HepG2 (cell line): Measurements from ENCODE around the gene KCNH1. TPM values are rescaled to one million over a fixed set of nuclear protein-coding genes. Genes with fewer than 3 reads are reported as not detected.
A peak's percentile ranks its signal among the peaks of the same experiment; 100 is the strongest.

ENCODE experiments used
- AHR ChIP-seq: IDR thresholded peaks from 2 replicates; pipeline ENCODE4 v1.6.1; 2018; ENCODE audit warnings: missing genetic modification reagents, missing compliant biosample characterization
- CENPX ChIP-seq: sonication (generic); formaldehyde crosslinking; IDR thresholded peaks from 2 replicates; pipeline ENCODE4 v1.9.0; 2021; ENCODE audit warnings: mild to moderate bottlenecking, missing genetic modification reagents, moderate library complexity
- DDIT3 ChIP-seq: sonication (generic); formaldehyde crosslinking; IDR thresholded peaks from 2 replicates; pipeline ENCODE4 v1.4.0; 2020; ENCODE audit warnings: mild to moderate bottlenecking, missing genetic modification reagents
- DNMT1 ChIP-seq: sonication (generic); formaldehyde crosslinking; IDR thresholded peaks from 2 replicates; pipeline ENCODE4 v1.5.1; 2020; ENCODE audit warnings: mild to moderate bottlenecking, missing genetic modification reagents
- GATAD1 ChIP-seq: IDR thresholded peaks from 2 replicates; pipeline ENCODE4 v1.6.1; 2016; ENCODE audit warnings: missing genetic modification reagents, missing compliant biosample characterization
- GPBP1L1 ChIP-seq: sonication (generic); formaldehyde crosslinking; IDR thresholded peaks from 2 replicates; pipeline ENCODE4 v1.5.0; 2020; ENCODE audit warnings: mild to moderate bottlenecking, missing genetic modification reagents
- HDAC2 ChIP-seq: sonication (generic); formaldehyde crosslinking; IDR thresholded peaks from 2 replicates; pipeline ENCODE4 v1.4.0; 2020; ENCODE audit warnings: missing genetic modification reagents
- HNF4A ChIP-seq: sonication (generic); formaldehyde crosslinking; IDR thresholded peaks from 2 replicates; pipeline ENCODE4 v1.4.0; 2020; ENCODE audit warnings: missing genetic modification reagents
- KDM1A ChIP-seq: IDR thresholded peaks from 2 replicates; pipeline ENCODE4 v1.6.1; 2016; ENCODE audit warnings: missing compliant biosample characterization
- KLF6 ChIP-seq: IDR thresholded peaks from 2 replicates; pipeline ENCODE4 v1.8.0; 2016; ENCODE audit warnings: missing biosample characterization, missing genetic modification reagents
- MAFG ChIP-seq: sonication (generic); formaldehyde crosslinking; IDR thresholded peaks from 2 replicates; pipeline ENCODE4 v1.5.1; 2020; ENCODE audit warnings: mild to moderate bottlenecking, missing genetic modification reagents
- MED13 ChIP-seq: sonication (generic); formaldehyde crosslinking; IDR thresholded peaks from 2 replicates; pipeline ENCODE4 v1.5.0; 2020; ENCODE audit warnings: missing genetic modification reagents
- NCOA5 ChIP-seq: sonication (generic); formaldehyde crosslinking; IDR thresholded peaks from 2 replicates; pipeline ENCODE4 v1.4.0; 2020; ENCODE audit warnings: missing genetic modification reagents
- NFATC3 ChIP-seq: sonication (generic); formaldehyde crosslinking; IDR thresholded peaks from 2 replicates; pipeline ENCODE4 v1.5.1; 2020; ENCODE audit warnings: mild to moderate bottlenecking, missing genetic modification reagents
- STAG1 ChIP-seq: sonication (generic); formaldehyde crosslinking; IDR thresholded peaks from 2 replicates; pipeline ENCODE4 v1.4.0; 2020; ENCODE audit warnings: missing genetic modification reagents
- TBP ChIP-seq: sonication (generic); formaldehyde crosslinking; IDR thresholded peaks from 2 replicates; pipeline ENCODE4 v1.5.0; 2020; ENCODE audit warnings: missing genetic modification reagents
- TRIM22 ChIP-seq: fragments of 450-650 bp; IDR thresholded peaks from 2 replicates; pipeline ENCODE4 v1.6.1; 2017
- ZMYM2 ChIP-seq: sonication (generic); formaldehyde crosslinking; IDR thresholded peaks from 2 replicates; pipeline ENCODE4 v1.8.0; 2022; ENCODE audit warnings: mild to moderate bottlenecking, missing genetic modification reagents
- ZNF121 ChIP-seq: sonication (generic); formaldehyde crosslinking; IDR thresholded peaks from 2 replicates; pipeline ENCODE4 v1.5.0; 2020; ENCODE audit warnings: mild to moderate bottlenecking, missing genetic modification reagents
- ZNF225 ChIP-seq: sonication (generic); formaldehyde crosslinking; IDR thresholded peaks from 2 replicates; pipeline ENCODE4 v1.4.0; 2020; ENCODE audit warnings: mild to moderate bottlenecking, missing genetic modification reagents
- ZNF414 ChIP-seq: sonication (generic); formaldehyde crosslinking; IDR thresholded peaks from 2 replicates; pipeline ENCODE4 v1.5.0; 2020; ENCODE audit warnings: missing genetic modification reagents
- ZNF572 ChIP-seq: sonication (generic); formaldehyde crosslinking; IDR thresholded peaks from 2 replicates; pipeline ENCODE4 v1.5.1; 2020; ENCODE audit warnings: mild to moderate bottlenecking, missing genetic modification reagents
- ZNF644 ChIP-seq: IDR thresholded peaks from 2 replicates; pipeline ENCODE4 v1.6.1; 2016; ENCODE audit warnings: low read depth
- ZNF703 ChIP-seq: sonication (generic); formaldehyde crosslinking; IDR thresholded peaks from 2 replicates; pipeline ENCODE4 v1.5.1; 2020; ENCODE audit warnings: missing genetic modification reagents, mild to moderate bottlenecking, moderate library complexity, borderline replicate concordance
- ZNF784 ChIP-seq: sonication (generic); formaldehyde crosslinking; IDR thresholded peaks from 2 replicates; pipeline ENCODE4 v1.5.1; 2020; ENCODE audit warnings: missing genetic modification reagents, mild to moderate bottlenecking, borderline replicate concordance
- ZSCAN9 ChIP-seq: IDR thresholded peaks from 2 replicates; pipeline ENCODE4 v1.6.1; 2016; ENCODE audit warnings: borderline replicate concordance
- polyA plus RNA-seq, 8 experiments: library from polyadenylated mRNA; depleted of rRNA in 3 of 8; stranded (reverse) in 7 of 8; unstranded in 1 of 8; fragments of >200 nt; fragmentation: Illumina TruSeq in 4 of 8; extraction: Trizol in 4 of 8; gene quantifications; 2 replicates each; pipeline versions ENCODE4 v1.2.1 to v1.2.3, GENCODE V29; 2011 to 2016; ENCODE audit warnings: low read depth in 4 of 8, missing spikeins in 1 of 8, mixed read lengths in 1 of 8; ENCODE audit not compliant: insufficient read depth in 1 of 8
- total RNA-seq, 5 experiments: library from RNA; depleted of rRNA; stranded (reverse); fragments of >200 nt; fragmentation: Illumina TruSeq; extraction: Trizol; gene quantifications; 2 replicates each; pipeline ENCODE4 v1.2.3, GENCODE V29; 2016; ENCODE audit warnings: low read depth in 1 of 5
- TF ChIP-seq, protein P1 (sequence below): sonication (generic); formaldehyde crosslinking; IDR thresholded peaks from 2 replicates; pipeline ENCODE4 v1.8.0; 2022; ENCODE audit warnings: missing genetic modification reagents, mild to moderate bottlenecking, inconsistent platforms, borderline replicate concordance

Gene KCNH1
- total and polyA plus RNA-seq, 2 of the 13 experiments (the other 11 are each of a cell fraction or from before 2014, with no cell fraction given): not detected

DNA sequence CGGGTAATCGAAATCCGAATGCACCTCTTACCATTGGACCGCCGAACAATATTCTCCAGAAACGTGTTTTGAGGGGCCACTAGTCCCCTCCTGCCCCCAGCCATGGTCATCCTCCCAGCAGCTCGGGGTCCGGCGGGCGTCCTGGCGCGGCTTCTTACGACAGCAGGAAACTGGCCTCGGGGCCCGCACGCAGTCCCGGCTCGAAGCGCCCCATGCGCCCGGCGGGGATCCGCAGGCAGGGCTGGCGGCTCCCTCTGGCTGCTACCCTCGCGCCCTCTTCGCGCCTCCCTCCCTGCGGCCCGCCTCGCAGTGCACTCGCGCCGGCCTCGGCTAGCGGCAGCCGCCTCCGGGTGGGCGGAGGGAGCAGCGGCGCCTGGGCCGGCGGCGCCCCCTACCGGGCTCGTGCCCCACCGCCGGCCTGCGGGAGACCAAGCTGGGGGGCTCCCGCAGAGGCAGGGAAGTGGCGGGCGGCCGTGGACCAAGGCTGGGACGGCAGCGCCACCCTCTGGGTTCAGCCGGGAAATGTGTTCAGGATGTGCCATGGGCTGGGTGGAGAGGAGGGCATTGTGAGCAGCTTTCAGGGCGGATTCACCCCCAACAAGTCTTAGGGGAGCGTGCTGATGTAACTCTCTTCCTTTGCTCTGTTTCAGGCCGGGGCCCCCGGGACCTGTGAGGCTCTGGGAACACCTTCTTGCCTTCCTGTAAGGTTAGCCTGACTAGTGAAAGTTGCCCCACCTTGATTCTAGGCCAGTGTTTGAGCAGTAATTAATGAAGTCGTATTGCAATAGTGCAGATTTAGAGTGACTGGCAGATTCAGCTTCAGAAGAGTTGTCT lies at the start of gene KCNH1 (continued):
- TF ChIP-seq, protein P1, sequence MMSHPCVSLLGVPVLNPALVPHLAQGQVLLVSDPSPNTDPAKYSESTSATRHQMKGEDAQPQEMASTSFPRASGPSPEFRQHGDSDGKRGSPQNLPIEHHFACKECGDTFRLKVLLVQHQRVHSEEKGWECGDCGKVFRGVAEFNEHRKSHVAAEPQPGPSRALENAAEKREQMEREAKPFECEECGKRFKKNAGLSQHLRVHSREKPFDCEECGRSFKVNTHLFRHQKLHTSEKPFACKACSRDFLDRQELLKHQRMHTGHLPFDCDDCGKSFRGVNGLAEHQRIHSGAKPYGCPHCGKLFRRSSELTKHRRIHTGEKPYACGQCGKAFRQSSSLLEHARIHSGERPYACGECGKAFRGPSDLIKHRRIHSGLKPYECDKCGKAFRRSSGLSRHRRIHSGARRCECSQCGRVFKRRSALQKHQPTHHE (CRISPR knock-in tag): no peak
- TF ChIP-seq MED13 (CRISPR knock-in tag): no peak
- no peak for TF ChIP-seq TBP (CRISPR knock-in tag)
- TF ChIP-seq STAG1: peak; percentile 92
- TF ChIP-seq ZNF414 (CRISPR knock-in tag): no peak
- TF ChIP-seq ZNF703: no peak
- no peak for TF ChIP-seq NCOA5 (CRISPR knock-in tag)
- TF ChIP-seq KDM1A (CRISPR knock-in tag): no peak
- TF ChIP-seq HNF4A (CRISPR knock-in tag): no peak
- no peak for TF ChIP-seq ZMYM2
- TF ChIP-seq KLF6 (CRISPR knock-in tag): no peak
- TF ChIP-seq ZNF572 (CRISPR knock-in tag): no peak
- no peak for TF ChIP-seq DDIT3 (CRISPR knock-in tag)
- TF ChIP-seq NFATC3 (CRISPR knock-in tag): no peak
- TF ChIP-seq ZNF225 (CRISPR knock-in tag): no peak
- no peak for TF ChIP-seq HDAC2 (CRISPR knock-in tag)
- TF ChIP-seq ZSCAN9 (CRISPR knock-in tag): no peak
- no peak for TF ChIP-seq AHR
- TF ChIP-seq ZNF784 (CRISPR knock-in tag): no peak
- TF ChIP-seq CENPX (CRISPR knock-in tag): no peak
- TF ChIP-seq ZNF644 (CRISPR knock-in tag): no peak
- TF ChIP-seq GPBP1L1 (CRISPR knock-in tag): no peak
- no peak for TF ChIP-seq GATAD1 (CRISPR knock-in tag)
- TF ChIP-seq MAFG (CRISPR knock-in tag): no peak
- TF ChIP-seq ZNF121: no peak
- no peak for TF ChIP-seq TRIM22
- peak; percentile 94; the same call in 1 of the 2 replicates for TF ChIP-seq DNMT1 (CRISPR knock-in tag)
